Measurements from ENCODE around the gene NOL7. TPM values are rescaled to one million over a fixed set of nuclear protein-coding genes. Genes with fewer than 3 reads are reported as not detected.
A peak's percentile ranks its signal among the peaks of the same experiment; 100 is the strongest.

Gene NOL7
- total and polyA plus RNA-seq, 2 of the 13 experiments (the other 11 are each of a cell fraction or from before 2014, with no cell fraction given), result 37.8 to 186 TPM

DNA sequence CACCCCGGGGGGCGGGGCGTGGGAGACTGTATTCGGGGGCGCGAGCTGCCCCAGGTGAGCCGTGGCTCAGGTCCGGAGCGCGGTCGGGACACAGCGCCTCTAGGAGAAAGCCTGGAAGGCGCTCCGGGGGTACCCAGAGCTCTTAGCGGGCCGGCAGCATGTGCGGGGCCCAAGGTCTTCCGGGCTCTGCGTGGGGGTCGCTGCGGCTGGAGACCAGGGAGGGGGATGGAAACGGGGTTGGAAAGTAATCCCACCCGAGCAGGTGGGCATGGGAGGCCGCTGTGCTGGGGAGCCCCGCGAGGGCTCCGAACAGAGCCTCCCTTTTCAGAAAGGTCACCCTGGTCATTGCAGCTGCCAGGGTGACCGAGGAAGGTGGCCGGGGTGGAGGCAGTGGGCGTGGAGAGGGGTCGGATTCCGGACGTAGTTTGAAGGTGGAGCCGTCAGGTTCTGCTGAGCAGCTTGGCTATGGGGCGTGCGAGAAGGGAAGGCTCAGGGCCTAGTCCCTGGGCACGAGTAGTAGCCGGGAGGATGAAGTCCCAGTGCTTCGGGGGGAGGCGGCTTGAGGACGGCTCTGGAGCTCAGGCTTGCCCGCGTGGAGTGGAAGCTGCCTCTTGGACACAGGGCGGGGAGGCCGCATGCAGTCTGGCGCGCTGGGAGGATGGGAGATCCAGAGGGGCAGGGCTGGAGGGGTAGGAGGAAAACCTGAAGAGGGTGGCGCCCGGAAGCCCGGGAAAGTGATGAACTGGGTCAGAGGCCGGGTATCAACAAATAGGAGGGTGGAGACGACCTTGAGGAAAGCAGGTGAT lies 40.4 kb upstream of the NOL7 start, which contains the start of gene SIRT5 (continued):
- TF ChIP-seq, protein P1, sequence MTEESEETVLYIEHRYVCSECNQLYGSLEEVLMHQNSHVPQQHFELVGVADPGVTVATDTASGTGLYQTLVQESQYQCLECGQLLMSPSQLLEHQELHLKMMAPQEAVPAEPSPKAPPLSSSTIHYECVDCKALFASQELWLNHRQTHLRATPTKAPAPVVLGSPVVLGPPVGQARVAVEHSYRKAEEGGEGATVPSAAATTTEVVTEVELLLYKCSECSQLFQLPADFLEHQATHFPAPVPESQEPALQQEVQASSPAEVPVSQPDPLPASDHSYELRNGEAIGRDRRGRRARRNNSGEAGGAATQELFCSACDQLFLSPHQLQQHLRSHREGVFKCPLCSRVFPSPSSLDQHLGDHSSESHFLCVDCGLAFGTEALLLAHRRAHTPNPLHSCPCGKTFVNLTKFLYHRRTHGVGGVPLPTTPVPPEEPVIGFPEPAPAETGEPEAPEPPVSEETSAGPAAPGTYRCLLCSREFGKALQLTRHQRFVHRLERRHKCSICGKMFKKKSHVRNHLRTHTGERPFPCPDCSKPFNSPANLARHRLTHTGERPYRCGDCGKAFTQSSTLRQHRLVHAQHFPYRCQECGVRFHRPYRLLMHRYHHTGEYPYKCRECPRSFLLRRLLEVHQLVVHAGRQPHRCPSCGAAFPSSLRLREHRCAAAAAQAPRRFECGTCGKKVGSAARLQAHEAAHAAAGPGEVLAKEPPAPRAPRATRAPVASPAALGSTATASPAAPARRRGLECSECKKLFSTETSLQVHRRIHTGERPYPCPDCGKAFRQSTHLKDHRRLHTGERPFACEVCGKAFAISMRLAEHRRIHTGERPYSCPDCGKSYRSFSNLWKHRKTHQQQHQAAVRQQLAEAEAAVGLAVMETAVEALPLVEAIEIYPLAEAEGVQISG (CRISPR knock-in tag; IDR thresholded peaks at IDR 0.05), result peak; percentile 88
- peak; percentile 90; the same call in 1 of the 2 replicates for TF ChIP-seq TFAP4 (IDR thresholded peaks at IDR 0.05; ENCODE audit: borderline replicate concordance, low read depth)
- TF ChIP-seq MTA3 (CRISPR knock-in tag; IDR thresholded peaks at IDR 0.05), result no peak
- TF ChIP-seq ZNF879 (CRISPR knock-in tag; IDR thresholded peaks at IDR 0.05), result no peak
- TF ChIP-seq RAD21 (CRISPR knock-in tag; IDR thresholded peaks at IDR 0.05), result peak; percentile 66; the same call in 1 of the 2 replicates
- TF ChIP-seq, protein P2, sequence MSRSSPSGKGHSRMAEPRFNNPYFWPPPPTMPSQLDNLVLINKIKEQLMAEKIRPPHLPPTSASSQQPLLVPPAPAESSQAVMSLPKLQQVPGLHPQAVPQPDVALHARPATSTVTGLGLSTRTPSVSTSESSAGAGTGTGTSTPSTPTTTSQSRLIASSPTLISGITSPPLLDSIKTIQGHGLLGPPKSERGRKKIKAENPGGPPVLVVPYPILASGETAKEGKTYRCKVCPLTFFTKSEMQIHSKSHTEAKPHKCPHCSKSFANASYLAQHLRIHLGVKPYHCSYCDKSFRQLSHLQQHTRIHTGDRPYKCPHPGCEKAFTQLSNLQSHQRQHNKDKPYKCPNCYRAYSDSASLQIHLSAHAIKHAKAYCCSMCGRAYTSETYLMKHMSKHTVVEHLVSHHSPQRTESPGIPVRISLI (CRISPR knock-in tag; IDR thresholded peaks at IDR 0.05; ENCODE audit: borderline replicate concordance), result peak; percentile 39; the same call in 1 of the 2 replicates
- no peak for TF ChIP-seq XBP1 (CRISPR knock-in tag; IDR thresholded peaks at IDR 0.05)
- peak; percentile 84 for TF ChIP-seq POGZ (CRISPR knock-in tag; IDR thresholded peaks at IDR 0.05)
- peak; percentile 82; the same call in 1 of the 2 replicates for TF ChIP-seq KLF13 (CRISPR knock-in tag; IDR thresholded peaks at IDR 0.05)
- TF ChIP-seq USF2 (IDR thresholded peaks at IDR 0.05; ENCODE audit: low read depth, low read length), result no peak
- no peak for TF ChIP-seq USF2 (CRISPR knock-in tag; IDR thresholded peaks at IDR 0.05; ENCODE audit: borderline replicate concordance)
- peak; percentile 89 for TF ChIP-seq HNRNPL (IDR thresholded peaks at IDR 0.05; ENCODE audit: low read depth, low read length)
- peak; percentile 91 for TF ChIP-seq ZFP91 (CRISPR knock-in tag; IDR thresholded peaks at IDR 0.05; ENCODE audit: borderline replicate concordance)
- TF ChIP-seq FOXA3 (CRISPR knock-in tag; IDR thresholded peaks at IDR 0.05), result peak; percentile 77
- TF ChIP-seq HOXA3 (CRISPR knock-in tag; IDR thresholded peaks at IDR 0.05), result peak; percentile 53; the same call in 1 of the 2 replicates
- no peak for TF ChIP-seq ZNF207 (IDR thresholded peaks at IDR 0.05; ENCODE audit: borderline replicate concordance)
- TF ChIP-seq CHCHD3 (CRISPR knock-in tag; IDR thresholded peaks at IDR 0.05), result peak; percentile 41; the same call in 1 of the 2 replicates
- peak; percentile 98 for TF ChIP-seq ZNF605 (CRISPR knock-in tag; IDR thresholded peaks at IDR 0.05)
- no peak for TF ChIP-seq ZNF251 (CRISPR knock-in tag; IDR thresholded peaks at IDR 0.05)
